SK-N-SH (cell line): ENCODE results near the gene PKNOX2. TPM values are rescaled to one million over a fixed set of nuclear protein-coding genes. Genes with fewer than 3 reads are reported as not detected.

Experiments
- CTCF ChIA-PET: fragments of 300-600, 350-600 bp; formaldehyde crosslinking; extraction: SDS; loops from one replicate; lab custom pipeline; 2021; lab: Yijun Ruan, JAX
- POLR2A ChIA-PET: fragments of 350-600 bp; sonication (Branson Sonifier 250); formaldehyde crosslinking; extraction: SDS; loops from one replicate; lab custom pipeline; 2020; ENCODE audit warnings: antibody characterized with exemption, inconsistent platforms; lab: Yijun Ruan, JAX
- DNase-seq: peaks from one replicate; pipeline ENCODE4 v3.0.0; 2012
- H2AFZ ChIP-seq: fragments of 200-600 bp; sonication (generic); 2 replicates; pipeline ENCODE4 v1.8.1; 2016; ENCODE audit warnings: antibody characterized with exemption, mild to moderate bottlenecking, low read depth
- H3F3A ChIP-seq: fragments of 200-600 bp; sonication (generic); replicated peaks from 2 replicates; pipeline ENCODE3; 2016; ENCODE audit warnings: antibody characterized with exemption, mild to moderate bottlenecking; ENCODE audit not compliant: insufficient read depth
- H3K27ac ChIP-seq, 2 experiments: fragments of 200-500 bp in 1 of 2; fragments of 200-600 bp in 1 of 2; sonication (Bioruptor generic) in 1 of 2; sonication (generic), shearing (Covaris generic) in 1 of 2; 2 replicates each; pipeline versions ENCODE4 v1.5.1 to v1.6.1; 2014 to 2016; ENCODE audit warnings: low read depth in 2 of 2, inconsistent platforms in 1 of 2, low read length in 1 of 2, mild to moderate bottlenecking in 1 of 2, mixed read lengths in 1 of 2
- H3K27me3 ChIP-seq: fragments of 200-600 bp; sonication (generic), shearing (Covaris generic); 2 replicates; pipeline ENCODE4 v1.6.1; 2016; ENCODE audit warnings: mixed run types; ENCODE audit not compliant: insufficient read depth
- H3K36me3 ChIP-seq, 2 experiments: fragments of 200-500 bp in 1 of 2; fragments of 200-600 bp in 1 of 2; sonication (Bioruptor generic) in 1 of 2; sonication (generic) in 1 of 2; replicated peaks in 1 of 2; 2 replicates each; pipeline versions ENCODE3 to v1.5.1; 2014 to 2016; ENCODE audit warnings: low read length in 1 of 2, mild to moderate bottlenecking in 1 of 2; ENCODE audit not compliant: insufficient read depth in 2 of 2, control insufficient read depth in 1 of 2
- H3K4me1 ChIP-seq, 2 experiments: fragments of 200-500 bp in 1 of 2; fragments of 200-600 bp in 1 of 2; sonication (Bioruptor generic) in 1 of 2; sonication (generic), shearing (Covaris generic) in 1 of 2; 2 replicates each; pipeline versions ENCODE4 v1.5.1 to v1.6.1; 2014 to 2016; ENCODE audit warnings: low read depth in 1 of 2, low read length in 1 of 2, mixed run types in 1 of 2; ENCODE audit not compliant: insufficient read depth in 2 of 2, control insufficient read depth in 1 of 2
- H3K4me2 ChIP-seq: fragments of 200-600 bp; sonication (generic), shearing (Covaris generic); 2 replicates; pipeline ENCODE4 v1.6.1; 2017; ENCODE audit warnings: mixed run types
- H3K4me3 ChIP-seq, 2 experiments: fragments of 200-500 bp in 1 of 2; fragments of 200-600 bp in 1 of 2; sonication (Bioruptor generic) in 1 of 2; sonication (generic), shearing (Covaris generic) in 1 of 2; 2 replicates each; pipeline versions ENCODE4 v1.5.1 to v1.8.1; 2014 to 2016; ENCODE audit warnings: low read depth in 2 of 2, inconsistent platforms in 1 of 2, low read length in 1 of 2, mild to moderate bottlenecking in 1 of 2, mixed read lengths in 1 of 2, moderate library complexity in 1 of 2
- H3K79me2 ChIP-seq: fragments of 200-600 bp; sonication (generic); 2 replicates; pipeline ENCODE4 v1.8.1; 2017; ENCODE audit warnings: mild to moderate bottlenecking; ENCODE audit not compliant: insufficient read depth
- H3K9ac ChIP-seq: fragments of 200-600 bp; sonication (generic); 2 replicates; pipeline ENCODE4 v1.6.1; 2017; ENCODE audit warnings: mixed run types
- H3K9me2 ChIP-seq: fragments of 200-600 bp; sonication (generic); 2 replicates; pipeline ENCODE4 v1.6.1; 2017; ENCODE audit warnings: mixed run types
- H3K9me3 ChIP-seq: fragments of 200-600 bp; sonication (generic); 2 replicates; pipeline ENCODE4 v1.6.1; 2017; ENCODE audit warnings: mixed run types, mild to moderate bottlenecking, moderate library complexity
- H4K20me1 ChIP-seq: fragments of 200-600 bp; sonication (generic); 2 replicates; pipeline ENCODE4 v1.6.1; 2017; ENCODE audit warnings: mild to moderate bottlenecking, mixed run types; ENCODE audit not compliant: insufficient read depth
- CHD2 ChIP-seq: fragments of 150-350 bp; IDR thresholded peaks from 2 replicates; pipeline ENCODE4 v1.6.1; 2018; ENCODE audit warnings: low read length; ENCODE audit not compliant: partially characterized antibody
- FOSL2 ChIP-seq: IDR thresholded peaks from 2 replicates; pipeline ENCODE4 v1.4.0; 2012; ENCODE audit warnings: low read depth, mild to moderate bottlenecking, moderate library complexity, borderline replicate concordance
- FOXJ3 ChIP-seq: sonication (generic); formaldehyde crosslinking; IDR thresholded peaks from 2 replicates; pipeline ENCODE4 v1.5.1; 2020; ENCODE audit warnings: mild to moderate bottlenecking, missing genetic modification reagents
- FOXM1 ChIP-seq: IDR thresholded peaks from 2 replicates; pipeline ENCODE4 v1.4.0; 2012; ENCODE audit warnings: low read depth, mild to moderate bottlenecking
- GABPA ChIP-seq: IDR thresholded peaks from 2 replicates; pipeline ENCODE4 v1.4.0; 2012; ENCODE audit warnings: low read depth, mild to moderate bottlenecking
- GATA2 ChIP-seq: sonication (generic); formaldehyde crosslinking; IDR thresholded peaks from 2 replicates; pipeline ENCODE4 v1.5.0; 2020; ENCODE audit warnings: mild to moderate bottlenecking, missing genetic modification reagents
- MEF2A ChIP-seq: IDR thresholded peaks from 2 replicates; pipeline ENCODE4 v1.4.0; 2012; ENCODE audit warnings: low read depth, borderline replicate concordance
- NFIC ChIP-seq: IDR thresholded peaks from 2 replicates; pipeline ENCODE4 v1.4.0; 2012; ENCODE audit warnings: borderline replicate concordance
- PBX3 ChIP-seq: IDR thresholded peaks from 2 replicates; pipeline ENCODE4; 2012
- RCOR1 ChIP-seq: fragments of 150-350 bp; IDR thresholded peaks from 2 replicates; pipeline ENCODE4 v1.6.1; 2017; ENCODE audit warnings: antibody characterized with exemption, low read length
- RFX5 ChIP-seq: IDR thresholded peaks from 2 replicates; pipeline ENCODE4 v1.6.1; 2012; ENCODE audit warnings: mild to moderate bottlenecking, improper control_type of control experiment, low read length
- SMC3 ChIP-seq: IDR thresholded peaks from 2 replicates; pipeline ENCODE4 v1.6.1; 2012; ENCODE audit warnings: low read depth, low read length, improper control_type of control experiment
- TAF1 ChIP-seq: IDR thresholded peaks from 2 replicates; pipeline ENCODE4 v1.6.1; 2012; ENCODE audit warnings: low read depth, mild to moderate bottlenecking, low read length, moderate library complexity, borderline replicate concordance
- TCF12 ChIP-seq: IDR thresholded peaks from 2 replicates; pipeline ENCODE4 v1.4.0; 2012
- TEAD4 ChIP-seq: IDR thresholded peaks from 2 replicates; pipeline ENCODE4 v1.4.0; 2012; ENCODE audit warnings: mild to moderate bottlenecking, borderline replicate concordance; ENCODE audit not compliant: insufficient read depth
- YY1 ChIP-seq: IDR thresholded peaks from 2 replicates; pipeline ENCODE4 v1.4.0; 2012; ENCODE audit warnings: low read depth, mild to moderate bottlenecking
- ZBTB33 ChIP-seq: IDR thresholded peaks from 2 replicates; pipeline ENCODE4 v1.4.0; 2012; ENCODE audit warnings: low read depth, borderline replicate concordance
- WGBS: methylation state at CpG from one replicate; pipeline ENCODE4 v1.1.6; 2017; ENCODE audit warnings: low lambda C conversion rate; 5-methylcytosine and 5-hydroxymethylcytosine counted together
- polyA plus RNA-seq, 3 experiments: library from polyadenylated mRNA; depleted of rRNA; stranded (reverse); fragments of >200 nt; gene quantifications; 2 replicates each; pipeline ENCODE4 v1.2.3, GENCODE V29; 2012
- TF ChIP-seq, protein P1 (sequence below): IDR thresholded peaks from 2 replicates; pipeline ENCODE4 v1.4.0; 2012; ENCODE audit warnings: low read depth, borderline replicate concordance

PKNOX2 gene
- polyA plus RNA-seq, 1 of the 3 experiments (the other 2 are of a cell fraction): 0.02 TPM

DNA sequence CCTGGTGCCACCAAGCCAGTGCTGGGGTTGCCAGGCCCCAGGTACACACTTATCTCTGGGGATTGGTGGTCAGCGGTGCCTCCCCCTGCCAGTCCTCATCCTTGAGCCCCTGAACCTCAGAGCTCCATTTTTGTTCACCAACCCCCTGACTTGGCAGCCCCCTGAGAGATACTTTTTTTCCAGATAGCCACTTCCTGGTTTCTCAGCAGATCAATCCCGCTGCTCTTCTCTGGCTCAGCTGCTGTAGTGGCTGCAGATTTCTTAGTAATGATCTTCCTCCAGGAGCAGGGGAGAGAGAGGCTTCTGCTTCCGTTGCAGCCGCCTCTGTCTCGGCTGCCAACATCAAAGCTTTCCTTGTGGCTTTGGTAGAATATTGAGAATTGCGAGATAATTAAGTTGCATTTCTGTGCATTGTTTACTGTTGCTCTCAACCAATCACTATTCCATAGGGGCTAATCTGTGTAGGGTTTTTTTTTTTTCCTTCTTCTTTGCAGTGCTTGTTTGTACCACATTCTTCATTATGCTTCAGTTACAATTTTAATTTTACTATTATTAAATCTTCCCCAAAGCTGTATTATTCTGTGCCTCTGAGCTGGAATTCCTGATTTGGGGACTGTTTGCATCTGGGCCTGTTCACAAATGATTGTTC, 92.1 kb downstream of the PKNOX2 start:
- no peak overlapping the region for H3K27ac ChIP-seq
- no peak overlapping the region for H3K4me2 ChIP-seq
- no peaks in the 10 kb centered on the region for H3K9me2 ChIP-seq
- H3F3A ChIP-seq: no peaks in the 10 kb centered on the region
- H3K4me3 ChIP-seq: no peak overlapping the region
- no peaks in the 10 kb centered on the region for H3K79me2 ChIP-seq
- no peak overlapping the region for H3K9ac ChIP-seq
- H3K36me3 ChIP-seq: no peaks in the 10 kb centered on the region
- no peaks in the 10 kb centered on the region; the same call in 1 of the 2 replicates for H3K27me3 ChIP-seq
- H2AFZ ChIP-seq: no peak overlapping the region
- no peaks in the 10 kb centered on the region for H4K20me1 ChIP-seq
- ChIA-PET POLR2A (no interaction called here), CTCF (interaction anchor here (1.2 to 2.6 kb wide), 2 partner anchors 11 to 148 kb away, joined by 3 to 7 read pairs; no protein-coding TSS in a partner anchor)
- 63% methylated on average over 5 of the region's 6 CpGs for WGBS
- TF ChIP-seq MEF2A: no peak
- no peak for TF ChIP-seq TCF12
- TF ChIP-seq PBX3: no peak
- no peak for TF ChIP-seq YY1
- TF ChIP-seq FOSL2: no peak
- no peak for TF ChIP-seq GATA2 (CRISPR knock-in tag)
- no peak for TF ChIP-seq ZBTB33
- TF ChIP-seq FOXM1: no peak
- TF ChIP-seq RCOR1: no peak
- TF ChIP-seq RFX5: no peak
- no peak for TF ChIP-seq FOXJ3 (CRISPR knock-in tag)
- no peak for TF ChIP-seq SMC3
- TF ChIP-seq CHD2: no peak
- no peak for TF ChIP-seq GABPA
- TF ChIP-seq TEAD4: no peak
- no peak for TF ChIP-seq NFIC
- no peak for TF ChIP-seq TAF1
- TF ChIP-seq, protein P1, sequence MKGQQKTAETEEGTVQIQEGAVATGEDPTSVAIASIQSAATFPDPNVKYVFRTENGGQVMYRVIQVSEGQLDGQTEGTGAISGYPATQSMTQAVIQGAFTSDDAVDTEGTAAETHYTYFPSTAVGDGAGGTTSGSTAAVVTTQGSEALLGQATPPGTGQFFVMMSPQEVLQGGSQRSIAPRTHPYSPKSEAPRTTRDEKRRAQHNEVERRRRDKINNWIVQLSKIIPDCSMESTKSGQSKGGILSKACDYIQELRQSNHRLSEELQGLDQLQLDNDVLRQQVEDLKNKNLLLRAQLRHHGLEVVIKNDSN: no peak
- DNase-seq: no peak
- H3K4me1 ChIP-seq: no peaks in the 10 kb centered on the region; a peak in 1 of 4 replicates
- H3K9me3 ChIP-seq: no peaks in the 10 kb centered on the region
